HL-60 (cell line): ENCODE data around the gene CYP27A1. TPM values are rescaled to one million over a fixed set of nuclear protein-coding genes. Genes with fewer than 3 reads are reported as not detected.

Source experiments
- DNase-seq, 2 experiments: peaks; one replicate each; pipeline ENCODE4 v3.0.0-alpha.2; 2010 to 2020; ENCODE audit warnings: low read depth in 1 of 2, low spot score in 1 of 2
- H3K27ac ChIP-seq: fragments of 250-450 bp; sonication (Bioruptor Pico); replicated peaks from 2 replicates; pipeline ENCODE4 v1.5.1; 2020; ENCODE audit warnings: mild to moderate bottlenecking, moderate library complexity
- H3K27me3 ChIP-seq: fragments of 250-450 bp; sonication (Bioruptor Pico); 2 replicates; pipeline ENCODE4 v1.5.1; 2021; ENCODE audit warnings: mild to moderate bottlenecking, moderate library complexity; ENCODE audit not compliant: insufficient read depth, poor library complexity, severe bottlenecking
- H3K4me3 ChIP-seq: replicated peaks from 2 replicates; pipeline ENCODE4 v1.5.1; 2011; ENCODE audit warnings: mild to moderate bottlenecking, control low read depth, low read length; ENCODE audit not compliant: insufficient read depth
- CTCF ChIP-seq: IDR thresholded peaks from one replicate; pipeline ENCODE4 v1.5.1; 2011; ENCODE audit warnings: low read length, control low read depth, inconsistent platforms; ENCODE audit not compliant: insufficient read depth
- GABPA ChIP-seq: IDR thresholded peaks from 2 replicates; pipeline ENCODE4 v1.6.1; 2012; ENCODE audit warnings: low read depth
- POLR2AphosphoS5 ChIP-seq: IDR thresholded peaks from 2 replicates; pipeline ENCODE4 v1.6.1; 2012; ENCODE audit warnings: low read depth
- SPI1 ChIP-seq: IDR thresholded peaks from 2 replicates; pipeline ENCODE4 v1.6.1; 2012; ENCODE audit warnings: low read depth, mild to moderate bottlenecking, borderline replicate concordance
- microRNA-seq: library from miRNA; unstranded; fragments of <30 nt; microRNA quantifications from one replicate; pipeline ENCODE4, GENCODE V29; 2018
- TF ChIP-seq, protein P1 (sequence below): IDR thresholded peaks from 2 replicates; pipeline ENCODE4 v1.6.1; 2012; ENCODE audit warnings: low read depth; ENCODE audit not compliant: insufficient replicate concordance

Gene CYP27A1

GRCh38 chr2:218861645-218862318 lies 79.8 kb downstream of the CYP27A1 start:
- Histone ChIP-seq H3K27ac (no peak overlapping the region), H3K4me3 (no peak overlapping the region), H3K27me3 (peaks cover 52% of the 10 kb centered on the region)
- no peak for DNase-seq
- TF ChIP-seq CTCF = no peak
- TF ChIP-seq, protein P1, sequence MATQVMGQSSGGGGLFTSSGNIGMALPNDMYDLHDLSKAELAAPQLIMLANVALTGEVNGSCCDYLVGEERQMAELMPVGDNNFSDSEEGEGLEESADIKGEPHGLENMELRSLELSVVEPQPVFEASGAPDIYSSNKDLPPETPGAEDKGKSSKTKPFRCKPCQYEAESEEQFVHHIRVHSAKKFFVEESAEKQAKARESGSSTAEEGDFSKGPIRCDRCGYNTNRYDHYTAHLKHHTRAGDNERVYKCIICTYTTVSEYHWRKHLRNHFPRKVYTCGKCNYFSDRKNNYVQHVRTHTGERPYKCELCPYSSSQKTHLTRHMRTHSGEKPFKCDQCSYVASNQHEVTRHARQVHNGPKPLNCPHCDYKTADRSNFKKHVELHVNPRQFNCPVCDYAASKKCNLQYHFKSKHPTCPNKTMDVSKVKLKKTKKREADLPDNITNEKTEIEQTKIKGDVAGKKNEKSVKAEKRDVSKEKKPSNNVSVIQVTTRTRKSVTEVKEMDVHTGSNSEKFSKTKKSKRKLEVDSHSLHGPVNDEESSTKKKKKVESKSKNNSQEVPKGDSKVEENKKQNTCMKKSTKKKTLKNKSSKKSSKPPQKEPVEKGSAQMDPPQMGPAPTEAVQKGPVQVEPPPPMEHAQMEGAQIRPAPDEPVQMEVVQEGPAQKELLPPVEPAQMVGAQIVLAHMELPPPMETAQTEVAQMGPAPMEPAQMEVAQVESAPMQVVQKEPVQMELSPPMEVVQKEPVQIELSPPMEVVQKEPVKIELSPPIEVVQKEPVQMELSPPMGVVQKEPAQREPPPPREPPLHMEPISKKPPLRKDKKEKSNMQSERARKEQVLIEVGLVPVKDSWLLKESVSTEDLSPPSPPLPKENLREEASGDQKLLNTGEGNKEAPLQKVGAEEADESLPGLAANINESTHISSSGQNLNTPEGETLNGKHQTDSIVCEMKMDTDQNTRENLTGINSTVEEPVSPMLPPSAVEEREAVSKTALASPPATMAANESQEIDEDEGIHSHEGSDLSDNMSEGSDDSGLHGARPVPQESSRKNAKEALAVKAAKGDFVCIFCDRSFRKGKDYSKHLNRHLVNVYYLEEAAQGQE = no peak
- no peak for TF ChIP-seq POLR2AphosphoS5
- no peak for TF ChIP-seq SPI1
- no peak for TF ChIP-seq GABPA

DNA sequence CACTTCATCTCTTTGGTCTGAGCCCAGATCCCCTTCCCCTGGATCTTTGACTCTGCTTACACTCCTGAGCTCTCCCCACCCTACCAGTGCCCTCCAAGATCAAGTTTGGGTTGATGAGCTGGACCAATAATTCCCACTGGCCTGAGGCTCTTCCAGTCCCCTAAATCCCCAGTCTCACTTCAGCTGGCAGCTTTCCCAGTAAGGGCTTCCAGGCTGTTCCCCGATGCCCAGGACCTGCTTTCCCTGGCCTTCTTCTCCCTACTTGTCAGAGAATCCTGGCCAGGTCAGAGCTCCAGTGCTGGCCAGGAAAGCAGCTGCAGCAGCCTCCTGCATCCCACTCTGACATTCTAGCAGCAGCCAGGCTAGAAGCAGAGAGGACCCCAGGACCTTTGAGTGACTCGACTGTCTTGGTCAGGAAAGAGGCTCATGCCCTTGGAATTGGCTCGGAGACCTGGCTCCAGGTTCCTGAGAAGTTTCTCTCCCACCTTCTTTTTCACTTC lies 81.1 kb downstream of the CYP27A1 start:
- TF ChIP-seq, protein P1 = no peak
- TF ChIP-seq GABPA (no peak), SPI1 (no peak)
- no peak for DNase-seq
- Histone ChIP-seq H3K4me3 (no peak overlapping the region), H3K27me3 (peaks cover 43% of the 10 kb centered on the region), H3K27ac (no peak overlapping the region)

Small RNA genes lying within 50 kb of the gene (microRNA-seq; reads per million reads assigned to microRNA genes)
- not detected for gene MIR9500
